H1 (cell line): ENCODE measurements around the gene PLD2. TPM values are rescaled to one million over a fixed set of nuclear protein-coding genes. Genes with fewer than 3 reads are reported as not detected.

Experiments used
- CTCF ChIA-PET: fragments of 300-600 bp; sonication (Branson Sonifier 250); formaldehyde crosslinking; loops from one replicate; lab custom pipeline; 2021; ENCODE audit not compliant: partially characterized antibody; lab: Charles Lee
- POLR2A ChIA-PET: fragments of 300-600 bp; sonication (Branson Sonifier 250); formaldehyde crosslinking; loops from one replicate; lab custom pipeline; 2021; ENCODE audit warnings: inconsistent platforms; ENCODE audit not compliant: partially characterized antibody; lab: Charles Lee
- DNase-seq, 2 experiments: peaks; one replicate each; pipeline versions ENCODE4 v3.0.0 to v3.0.0-alpha.2; 2010 to 2022; ENCODE audit warnings: low spot score in 2 of 2, low read depth in 1 of 2, mixed read lengths in 1 of 2
- FAIRE-seq: peaks from 2 replicates; lab custom pipeline; 2011; peaks lifted over from hg19 to GRCh38; lab: Jason Lieb, UNC
- H2AFZ ChIP-seq: 2 replicates; pipeline ENCODE4 v1.8.1; 2012; ENCODE audit warnings: low read length, inconsistent platforms
- H2AK5ac ChIP-seq: 2 replicates; pipeline ENCODE4 v1.6.1; 2013; ENCODE audit warnings: low read depth, low read length
- H2BK120ac ChIP-seq: replicated peaks from 2 replicates; pipeline ENCODE3; 2013; ENCODE audit warnings: low read depth, low read length, inconsistent platforms
- H2BK12ac ChIP-seq: 2 replicates; pipeline ENCODE4 v1.6.1; 2013; ENCODE audit warnings: low read depth, low read length
- H2BK15ac ChIP-seq: 2 replicates; pipeline ENCODE4 v1.6.1; 2013; ENCODE audit warnings: low read length
- H2BK20ac ChIP-seq: 2 replicates; pipeline ENCODE4 v1.6.1; 2013; ENCODE audit warnings: low read length
- H2BK5ac ChIP-seq: 2 replicates; pipeline ENCODE4 v1.6.1; 2013; ENCODE audit warnings: low read depth, low read length
- H3K14ac ChIP-seq: 2 replicates; pipeline ENCODE4 v1.6.1; 2013; ENCODE audit warnings: inconsistent platforms; ENCODE audit not compliant: insufficient read length
- H3K18ac ChIP-seq: 2 replicates; pipeline ENCODE4 v1.6.1; 2013; ENCODE audit warnings: low read length; ENCODE audit errors: extremely low read depth
- H3K23ac ChIP-seq: 2 replicates; pipeline ENCODE4 v1.6.1; 2013; ENCODE audit warnings: inconsistent platforms; ENCODE audit not compliant: insufficient read length
- H3K23me2 ChIP-seq: 2 replicates; pipeline ENCODE4 v1.6.1; 2013; ENCODE audit warnings: low read depth, low read length
- H3K27ac ChIP-seq: 2 replicates; pipeline ENCODE4 v1.6.1; 2011; ENCODE audit warnings: low read depth, low read length, inconsistent platforms
- H3K27me3 ChIP-seq, 4 experiments: replicated peaks in 1 of 4; 1 replicate in 1 of 4; 2 replicates in 3 of 4; pipeline versions ENCODE4 v1.6.1 to v1.8.1; 2011 to 2013; ENCODE audit warnings: low read length in 3 of 4, mild to moderate bottlenecking in 3 of 4, inconsistent platforms in 2 of 4, mixed read lengths in 2 of 4, moderate library complexity in 1 of 4; ENCODE audit not compliant: control insufficient read depth in 3 of 4, insufficient read depth in 3 of 4; ENCODE audit errors: extremely low read depth in 1 of 4
- H3K36me3 ChIP-seq, 4 experiments: 2 replicates each; pipeline versions ENCODE4 v1.6.1 to v1.8.1; 2011 to 2013; ENCODE audit warnings: mild to moderate bottlenecking in 4 of 4, low read length in 3 of 4, moderate library complexity in 2 of 4, control low read depth in 1 of 4, inconsistent platforms in 1 of 4; ENCODE audit not compliant: insufficient read depth in 4 of 4, control insufficient read depth in 2 of 4
- H3K4ac ChIP-seq: replicated peaks from 2 replicates; pipeline ENCODE3; 2013; ENCODE audit warnings: low read length, low read depth, mixed read lengths, inconsistent platforms; ENCODE audit not compliant: insufficient read length
- H3K4me1 ChIP-seq, 4 experiments: replicated peaks in 1 of 4; 1 replicate in 1 of 4; 2 replicates in 3 of 4; pipeline versions ENCODE4 v1.6.1 to v1.8.1; 2011 to 2013; ENCODE audit warnings: low read length in 3 of 4, inconsistent platforms in 2 of 4, mixed read lengths in 1 of 4; ENCODE audit not compliant: insufficient read depth in 4 of 4, control insufficient read depth in 3 of 4
- H3K4me2 ChIP-seq, 2 experiments: 2 replicates each; pipeline versions ENCODE4 v1.6.1 to v1.8.1; 2011 to 2013; ENCODE audit warnings: low read depth in 2 of 2, low read length in 2 of 2, control low read depth in 1 of 2, inconsistent platforms in 1 of 2, mild to moderate bottlenecking in 1 of 2; ENCODE audit not compliant: insufficient read depth in 1 of 2
- H3K4me3 ChIP-seq, 4 experiments: fragments of 200-600, 300-600 bp in 1 of 4; sonication (generic), shearing (Covaris generic), sonication (Bioruptor Twin) in 1 of 4; 2 replicates each; pipeline versions ENCODE4 v1.5.1 to v1.8.1; 2011 to 2016; ENCODE audit warnings: low read length in 4 of 4, low read depth in 3 of 4, control low read depth in 2 of 4, inconsistent platforms in 2 of 4, mild to moderate bottlenecking in 2 of 4, mixed read lengths in 1 of 4, moderate library complexity in 1 of 4; ENCODE audit not compliant: insufficient read depth in 2 of 4; ENCODE audit errors: extremely low read depth in 1 of 4
- H3K56ac ChIP-seq: replicated peaks from 2 replicates; pipeline ENCODE3; 2013; ENCODE audit warnings: low read depth, mild to moderate bottlenecking, mixed read lengths, low read length, inconsistent platforms; ENCODE audit not compliant: insufficient read length
- H3K79me1 ChIP-seq: 2 replicates; pipeline ENCODE4 v1.6.1; 2013; ENCODE audit warnings: low read depth, low read length, control low read depth
- H3K79me2 ChIP-seq, 2 experiments: 2 replicates each; pipeline versions ENCODE4 v1.6.1 to v1.8.1; 2012 to 2013; ENCODE audit warnings: low read length in 2 of 2, mild to moderate bottlenecking in 2 of 2, inconsistent platforms in 1 of 2; ENCODE audit not compliant: insufficient read depth in 2 of 2, control insufficient read depth in 1 of 2
- H3K9ac ChIP-seq, 4 experiments: replicated peaks in 1 of 4; 1 replicate in 1 of 4; 2 replicates in 3 of 4; pipeline versions ENCODE4 v1.6.1 to v1.8.1; 2011 to 2013; ENCODE audit warnings: low read depth in 3 of 4, low read length in 3 of 4, control low read depth in 2 of 4, mild to moderate bottlenecking in 2 of 4, moderate library complexity in 2 of 4, inconsistent platforms in 1 of 4; ENCODE audit errors: extremely low read depth in 1 of 4
- H3K9me3 ChIP-seq, 2 experiments: 2 replicates each; pipeline versions ENCODE4 v1.6.1 to v1.8.1; 2012 to 2013; ENCODE audit warnings: mild to moderate bottlenecking in 2 of 2, moderate library complexity in 2 of 2, control low read depth in 1 of 2, inconsistent platforms in 1 of 2, low read depth in 1 of 2, low read length in 1 of 2, mixed read lengths in 1 of 2; ENCODE audit not compliant: insufficient read depth in 2 of 2
- H4K20me1 ChIP-seq, 2 experiments: replicated peaks in 1 of 2; 2 replicates each; pipeline versions ENCODE3 to v1.8.1; 2011 to 2013; ENCODE audit warnings: inconsistent platforms in 2 of 2, low read length in 2 of 2, mild to moderate bottlenecking in 1 of 2; ENCODE audit not compliant: insufficient read depth in 2 of 2, control insufficient read depth in 1 of 2
- H4K5ac ChIP-seq: 2 replicates; pipeline ENCODE4 v1.6.1; 2013; ENCODE audit warnings: low read length, low read depth, mixed read lengths, inconsistent platforms; ENCODE audit not compliant: insufficient read length
- H4K8ac ChIP-seq: 2 replicates; pipeline ENCODE4 v1.8.0; 2013; ENCODE audit warnings: mild to moderate bottlenecking, moderate library complexity, low read length, inconsistent platforms; ENCODE audit not compliant: insufficient read depth; ENCODE audit errors: extremely low read depth
- H4K91ac ChIP-seq: replicated peaks from 2 replicates; pipeline ENCODE3; 2013; ENCODE audit warnings: low read length, mixed read lengths, inconsistent platforms; ENCODE audit not compliant: insufficient read length
- EZH2 ChIP-seq: fragments of 200-600 bp; sonication (generic); IDR thresholded peaks from 2 replicates; pipeline ENCODE4 v1.7.1; 2012; ENCODE audit warnings: low read depth, mild to moderate bottlenecking, moderate library complexity, low read length, inconsistent platforms; ENCODE audit not compliant: severe bottlenecking
- HDAC2 ChIP-seq, 2 experiments: fragments of 300-600 bp in 1 of 2; sonication (generic) in 1 of 2; IDR thresholded peaks; 2 replicates each; pipeline ENCODE4 v1.6.1; 2011 to 2012; ENCODE audit warnings: low read depth in 2 of 2, low read length in 2 of 2, mild to moderate bottlenecking in 2 of 2, moderate library complexity in 2 of 2, borderline replicate concordance in 1 of 2, inconsistent platforms in 1 of 2
- WGBS, 2 experiments: shearing (Covaris generic) in 1 of 2; methylation state at CpG; one replicate each; pipeline versions ENCODE4 v1.1.6 to v1.1.7; 2013 to 2015; ENCODE audit warnings: low lambda C conversion rate in 2 of 2, mixed read lengths in 2 of 2, inconsistent platforms in 1 of 2, low coverage in 1 of 2, missing lambda C conversion rate in 1 of 2; ENCODE audit not compliant: insufficient replicate concordance in 2 of 2, insufficient coverage in 1 of 2, insufficient read length in 1 of 2; ENCODE audit errors: extremely low coverage in 1 of 2, missing lambda C conversion rate in 1 of 2; 5-methylcytosine and 5-hydroxymethylcytosine counted together
- polyA plus RNA-seq, 7 experiments: library from polyadenylated mRNA; depleted of rRNA in 3 of 7; stranded (reverse) in 5 of 7; unstranded in 2 of 7; fragments of >200 nt in 5 of 7; fragments of 200-250 nt in 2 of 7; gene quantifications; 1 replicate in 5 of 7; 2 replicates in 1 of 7; 4 replicates in 1 of 7; pipeline versions ENCODE4 v1.2.1 to v1.2.3, GENCODE V29; 2011 to 2013; ENCODE audit warnings: missing spikeins in 2 of 7, mixed read lengths in 2 of 7
- total RNA-seq: library from RNA; stranded (reverse); fragmentation: NEBNext Ultra II Directional; extraction: Animal tissue kit (Norgen Biotek cat#: 25700); gene quantifications from 2 replicates; pipeline ENCODE4 v1.2.1, GENCODE V29; 2021

PLD2 gene
- total and polyA plus RNA-seq, 2 of the 8 experiments (the other 6 are each of a cell fraction or from before 2014, with no cell fraction given) = 44.3 to 48.4 TPM

GRCh38 chr17:4788807-4789700 is 17.9 kb upstream of the PLD2 start, which contains the start of gene GLTPD2:
Gene GLTPD2 (plus strand): TSS chr17:4788964. CDS start chr17:4789012, 48 bp downstream.
- Histone ChIP-seq H3K4me1 (peaks cover 0 to 15% (median 8%) of the 10 kb centered on the region in 4 experiments; a peak in 5 of 7 replicates), H2BK120ac (no peak within 1 kb of the TSS), H3K9ac (peak within 1 kb of the TSS in 3 of 4 experiments; percentile 25 to 60 (median 36); a peak in 5 of 7 replicates), H3K36me3 (no peaks in the 10 kb centered on the region), H3K4me2 (peak within 1 kb of the TSS; percentile 70 to 98), H3K79me1 (no peaks in the 10 kb centered on the region), H3K23ac (no peak within 1 kb of the TSS), H4K8ac (peak within 1 kb of the TSS; percentile 89), H2BK20ac (no peak within 1 kb of the TSS), H3K4me3 (peak within 1 kb of the TSS; percentile 46 to 74 (median 66)), H3K56ac (no peak within 1 kb of the TSS), H3K4ac (peak within 1 kb of the TSS; percentile 85), H3K79me2 (no peaks in the 10 kb centered on the region), H3K27me3 (peaks cover 3 to 30% (median 17%) of the 10 kb centered on the region in 4 experiments), H3K23me2 (peaks cover 17% of the 10 kb centered on the region), H3K14ac (no peak within 1 kb of the TSS), H2AK5ac (no peak within 1 kb of the TSS), H2AFZ (peak within 1 kb of the TSS; percentile 23; the same call in 1 of the 2 replicates), H2BK12ac (0 out of 2 replicates have a peak within 1 kb of the TSS, but pooled peaks have one; percentile 9), H4K5ac (no peak within 1 kb of the TSS), H3K18ac (peak within 1 kb of the TSS; percentile 78), H4K91ac (peak within 1 kb of the TSS; percentile 61), H2BK5ac (no peak within 1 kb of the TSS), H3K27ac (no peak within 1 kb of the TSS), H3K9me3 (no peaks in the 10 kb centered on the region), H4K20me1 (peaks cover 0 to 2% of the 10 kb centered on the region in 2 experiments), H2BK15ac (no peak within 1 kb of the TSS; the same call in 1 of the 2 replicates)
- DNase-seq = peak in 1 of 2 experiments; percentile 64
- no peak for FAIRE-seq
- 7% methylated on average over 53 of the region's 62 CpGs; no CpG with 5 or more reads in 1 of the 2 experiments for WGBS, 2 experiments
- POLR2A ChIA-PET = interaction anchor here (0.8 to 3.1 kb wide), 13 partner anchors 14 to 151 kb away, joined by 3 to 15 read pairs (median 4); partner anchors contain the start of genes PLD2, RNF167 and SLC25A11
- CTCF ChIA-PET = interaction anchor here (0.8 to 4.8 kb wide), 26 partner anchors 10 to 226 kb away, joined by 3 to 27 read pairs (median 4); partner anchors contain the start of genes PLD2 and TM4SF5
- TF ChIP-seq HDAC2 (IDR thresholded peaks at IDR 0.05; ENCODE audit: borderline replicate concordance in 1 of 2, low read depth in 2 of 2, low read length in 2 of 2) = 0 out of 4 replicates have a peak, but pooled peaks of 1 of the 2 experiments have one; percentile 5
- peak; percentile 74 for TF ChIP-seq EZH2
